GM12878 (cell line): ENCODE results near the gene HLA-A. TPM values are rescaled to one million over a fixed set of nuclear protein-coding genes. Genes with fewer than 3 reads are reported as not detected.

Experiments
- ATAC-seq: fragments of 200-7000 bp; cut with Tn5 transposase; 3 replicates; pipeline ENCODE4 v1.9.1; 2020; ENCODE audit warnings: mild to moderate bottlenecking, moderate library complexity
- BruUV-seq: library from RNA; stranded (reverse); fragments of 400-500 nt; replicated peaks from 2 replicates; lab custom pipeline; 2021; lab: Mats Ljungman, UMichigan
- CTCF ChIA-PET: fragments of 300-600 bp; sonication (Branson Sonifier 250); formaldehyde crosslinking; extraction: SDS; loops from one replicate; lab custom pipeline; 2021; ENCODE audit warnings: inconsistent platforms; lab: Yijun Ruan, JAX
- POLR2A ChIA-PET: fragments of 350-600 bp; formaldehyde crosslinking; extraction: SDS; loops from one replicate; lab custom pipeline; 2021; ENCODE audit warnings: inconsistent platforms; lab: Charles Lee
- RAD21 ChIA-PET: fragments of 300-600 bp; sonication (Branson Sonifier 250); formaldehyde crosslinking; loops from one replicate; lab custom pipeline; 2023; ENCODE audit warnings: antibody characterized with exemption; ENCODE audit not compliant: unreplicated experiment; lab: Charles Lee
- SMC1A ChIA-PET: fragments of 300-600 bp; sonication (Branson Sonifier 250); formaldehyde crosslinking; loops from one replicate; lab custom pipeline; 2023; ENCODE audit not compliant: unreplicated experiment, uncharacterized antibody; lab: Charles Lee
- DNase-seq: peaks from one replicate; pipeline ENCODE4 v3.0.0-alpha.2; 2011; ENCODE audit warnings: low read depth, low spot score
- FAIRE-seq: peaks from 3 replicates; lab custom pipeline; 2011; peaks lifted over from hg19 to GRCh38; lab: Jason Lieb, UNC
- H2AFZ ChIP-seq: 2 replicates; pipeline ENCODE4 v1.6.0; 2011; ENCODE audit warnings: low read depth, low read length, control low read depth; ENCODE audit not compliant: control insufficient read depth
- H3K27ac ChIP-seq: 2 replicates; pipeline ENCODE4 v1.5.1; 2011; ENCODE audit warnings: control low read depth; ENCODE audit not compliant: control insufficient read depth, insufficient read depth
- H3K27me3 ChIP-seq, 2 experiments: replicated peaks in 1 of 2; 2 replicates each; pipeline versions ENCODE4 v1.6.0 to v1.6.1; 2011; ENCODE audit warnings: low read length in 1 of 2; ENCODE audit not compliant: control insufficient read depth in 2 of 2, insufficient read depth in 2 of 2
- H3K36me3 ChIP-seq, 2 experiments: 2 replicates each; pipeline ENCODE4 v1.5.1; 2011; ENCODE audit warnings: low read length in 1 of 2; ENCODE audit not compliant: control insufficient read depth in 2 of 2, insufficient read depth in 2 of 2
- H3K4me1 ChIP-seq: 2 replicates; pipeline ENCODE4 v1.6.1; 2011; ENCODE audit warnings: mild to moderate bottlenecking, low read length, moderate library complexity, mixed read lengths; ENCODE audit not compliant: control insufficient read depth, insufficient read depth
- H3K4me2 ChIP-seq: 2 replicates; pipeline ENCODE4 v1.6.0; 2011; ENCODE audit warnings: control low read depth; ENCODE audit not compliant: control insufficient read depth, insufficient read depth
- H3K4me3 ChIP-seq: fragments of 200-600 bp; sonication (generic); 2 replicates; pipeline ENCODE4 v1.5.1; 2016
- H3K79me2 ChIP-seq: 2 replicates; pipeline ENCODE4 v1.6.0; 2011; ENCODE audit warnings: low read length; ENCODE audit not compliant: control insufficient read depth, insufficient read depth
- H3K9ac ChIP-seq: 2 replicates; pipeline ENCODE4 v1.8.0; 2011; ENCODE audit warnings: low read length, control low read depth, mixed read lengths; ENCODE audit not compliant: control insufficient read depth, insufficient read depth
- H3K9me3 ChIP-seq: replicated peaks from 3 replicates; pipeline ENCODE4 v1.5.1; 2011; ENCODE audit warnings: mild to moderate bottlenecking, low read length; ENCODE audit not compliant: control insufficient read depth, insufficient read depth
- H4K20me1 ChIP-seq: 2 replicates; pipeline ENCODE4 v1.6.0; 2011; ENCODE audit not compliant: control insufficient read depth, insufficient read depth
- EED ChIP-seq: sonication (generic); IDR thresholded peaks from 2 replicates; pipeline ENCODE4 v1.6.1; 2016; ENCODE audit warnings: antibody characterized with exemption, low read depth
- HCFC1 ChIP-seq: fragments of 150-350 bp; IDR thresholded peaks from 2 replicates; pipeline ENCODE4 v1.6.1; 2014; ENCODE audit warnings: low read length
- MEF2B ChIP-seq: fragments of 450-650 bp; IDR thresholded peaks from 2 replicates; pipeline ENCODE4 v1.6.1; 2018; ENCODE audit warnings: mild to moderate bottlenecking, moderate library complexity; ENCODE audit not compliant: partially characterized antibody, poor library complexity, severe bottlenecking
- SIX5 ChIP-seq: IDR thresholded peaks from 2 replicates; pipeline ENCODE4 v1.6.1; 2011; ENCODE audit warnings: mild to moderate bottlenecking, low read depth, low read length, moderate library complexity; ENCODE audit not compliant: severe bottlenecking
- SRF ChIP-seq, 2 experiments: IDR thresholded peaks; 2 replicates each; pipeline ENCODE4 v1.6.1; 2011; ENCODE audit warnings: low read depth in 2 of 2, low read length in 2 of 2, mild to moderate bottlenecking in 1 of 2, moderate library complexity in 1 of 2
- ZSCAN29 ChIP-seq: fragments of 450-650 bp; IDR thresholded peaks from 2 replicates; pipeline ENCODE4 v1.6.1; 2017; ENCODE audit warnings: mild to moderate bottlenecking, moderate library complexity
- WGBS: methylation state at CpG from one replicate; pipeline ENCODE4 v1.1.6; 2016; ENCODE audit warnings: low lambda C conversion rate; ENCODE audit not compliant: insufficient replicate concordance, insufficient coverage; ENCODE audit errors: missing lambda C conversion rate; 5-methylcytosine and 5-hydroxymethylcytosine counted together
- in situ Hi-C: fragments of 300-500 bp; cut with MboI; formaldehyde crosslinking; loops from 9 replicates; pipeline ENCODE4 v1.14.3; 2018; ENCODE audit warnings: mixed read lengths
- intact Hi-C: fragments of 100-400 bp; cut with micrococcal nuclease; formaldehyde crosslinking; loops from one replicate; pipeline ENCODE4 v1.14.2; 2022; ENCODE audit not compliant: unreplicated experiment
- polyA plus RNA-seq, 11 experiments: library from polyadenylated mRNA; depleted of rRNA in 4 of 11; unstranded in 6 of 11; stranded (reverse) in 5 of 11; fragments of >200 nt; fragmentation: Nextera tagmentation in 4 of 11; fragmentation: Illumina TruSeq in 1 of 11; extraction: Ambion mirVana in 4 of 11; extraction: Trizol in 1 of 11; gene quantifications; 1 replicate in 1 of 11; 2 replicates in 10 of 11; pipeline versions ENCODE4 v1.2.1 to v1.2.3, GENCODE V29; 2011 to 2016; ENCODE audit warnings: inconsistent platforms in 2 of 11, missing spikeins in 2 of 11, low read depth in 1 of 11
- total RNA-seq, 4 experiments: library from RNA; depleted of rRNA in 3 of 4; stranded (reverse); fragments of >200 nt in 3 of 4; fragmentation: Illumina TruSeq in 1 of 4; extraction: Trizol in 1 of 4; gene quantifications; 2 replicates each; pipeline versions ENCODE4 v1.2.1 to v1.2.3, GENCODE V29; 2013 to 2021

Gene HLA-A
- total and polyA plus RNA-seq, 10 of the 15 experiments (the other 5 are each of a cell fraction or from before 2014, with no cell fraction given): 129 to 1,155 (median 749) TPM

- Histone ChIP-seq H3K36me3 (no peaks in the 10 kb centered on the region), H3K79me2 (no peaks in the 10 kb centered on the region), H3K9me3 (no peaks in the 10 kb centered on the region), H3K4me3 (no peak overlapping the region), H3K27ac (no peak overlapping the region), H4K20me1 (no peaks in the 10 kb centered on the region), H2AFZ (no peak overlapping the region), H3K4me1 (no peaks in the 10 kb centered on the region; the same call in 1 of the 2 replicates), H3K9ac (no peak overlapping the region), H3K4me2 (no peak overlapping the region)
- 45% methylated on average over 4 of the region's 4 CpGs for WGBS
- CTCF ChIA-PET: interaction anchor here (0.5 kb wide), 1 partner anchor 149 kb away, joined by 3 read pairs; no protein-coding TSS in a partner anchor
- no TSS peak for BruUV-seq
- RAD21 ChIA-PET: no interaction called here
- POLR2A ChIA-PET: no interaction called here
- ATAC-seq (no peak), DNase-seq (no peak)
- in situ Hi-C loops: no loop called here
- TF ChIP-seq HCFC1: no peak
- TF ChIP-seq ZSCAN29: no peak
- no peak for TF ChIP-seq EED
- TF ChIP-seq MEF2B: no peak
- TF ChIP-seq, all 136 proteins: peak for 0
- no peaks in the 10 kb centered on the region for H3K27me3 ChIP-seq
- SMC1A ChIA-PET: no interaction called here
- intact Hi-C loops: no loop called here
- no peak for FAIRE-seq
Observed at GRCh38 chr6:29905286-29905685, 37.0 kb upstream of the HLA-A start.

- in situ Hi-C loops: no loop called here
- H3K4me3 ChIP-seq: no peak overlapping the region
- ChIA-PET SMC1A (no interaction called here), RAD21 (no interaction called here), POLR2A (interaction anchor here (0.5 kb wide), 1 partner anchor 103 kb away, joined by 3 read pairs; no protein-coding TSS in a partner anchor), CTCF (no interaction called here)
- no peaks in the 10 kb centered on the region for H3K27me3 ChIP-seq
- intact Hi-C loops: no loop called here
- no peak overlapping the region for H3K4me2 ChIP-seq
- no TSS peak for BruUV-seq
- H3K4me1 ChIP-seq: no peaks in the 10 kb centered on the region; the same call in 1 of the 2 replicates
- H3K27ac ChIP-seq: no peak overlapping the region
- TF ChIP-seq SRF (IDR thresholded peaks at IDR 0.05; ENCODE audit: low read depth in 2 of 2, low read length in 2 of 2) (no peak), SIX5 (no peak)
- ATAC-seq (peak; percentile 79), DNase-seq (no peak), FAIRE-seq (no peak)
- H3K79me2 ChIP-seq: no peaks in the 10 kb centered on the region
- no peaks in the 10 kb centered on the region for H3K36me3 ChIP-seq
- no peak overlapping the region for H2AFZ ChIP-seq
- H3K9ac ChIP-seq: no peak overlapping the region
- WGBS: 27% methylated on average over 6 of the region's 6 CpGs
- H3K9me3 ChIP-seq: no peaks in the 10 kb centered on the region
- H4K20me1 ChIP-seq: no peaks in the 10 kb centered on the region
Observed at GRCh38 chr6:29907637-29908340, 34.5 kb upstream of the HLA-A start.
